K562 (cell line): Measurements from ENCODE around the gene PLG. TPM values are rescaled to one million over a fixed set of nuclear protein-coding genes. Genes with fewer than 3 reads are reported as not detected.

Experiments used
- ATAC-seq: fragments of 200-7000 bp; cut with Tn5 transposase; 3 replicates; pipeline ENCODE4 v1.9.1; 2020; ENCODE audit warnings: moderate library complexity
- BruUV-seq: library from RNA; stranded (reverse); fragments of 400-500 nt; replicated peaks from 2 replicates; lab custom pipeline; 2021; lab: Mats Ljungman, UMichigan
- CTCF ChIA-PET: fragments of 300-600 bp; formaldehyde crosslinking; extraction: SDS; loops from one replicate; lab custom pipeline; 2021; ENCODE audit warnings: low intra/inter-chr PET ratio; lab: Yijun Ruan, JAX
- POLR2A ChIA-PET: fragments of 300-600, 350-650 bp; sonication (Branson Sonifier 250); formaldehyde crosslinking; extraction: SDS; loops from one replicate; lab custom pipeline; 2021; ENCODE audit warnings: antibody characterized with exemption, inconsistent platforms; lab: Yijun Ruan, JAX
- DNase-seq, 4 experiments: peaks; one replicate each; pipeline versions ENCODE4 v3.0.0 to v3.0.0-alpha.2; 2011 to 2018; ENCODE audit warnings: low spot score in 3 of 4, mixed read lengths in 3 of 4; ENCODE audit errors: extremely low read depth in 1 of 4
- FAIRE-seq: peaks from 2 replicates; lab custom pipeline; 2011; peaks lifted over from hg19 to GRCh38; lab: Jason Lieb, UNC
- H2AFZ ChIP-seq: 2 replicates; pipeline ENCODE4 v1.6.0; 2011; ENCODE audit warnings: low read depth, low read length, control low read depth, inconsistent platforms
- H3K27ac ChIP-seq: fragments of 200-600 bp; 3 replicates; pipeline ENCODE4 v1.8.0; 2011; ENCODE audit warnings: low read depth, mild to moderate bottlenecking, control low read depth, inconsistent platforms, low read length, moderate library complexity, mixed read lengths; ENCODE audit errors: extremely low read depth
- H3K27me3 ChIP-seq, 2 experiments: fragments of 300-600 bp in 1 of 2; 2 replicates in 1 of 2; 3 replicates in 1 of 2; pipeline versions ENCODE4 v1.6.0 to v1.8.0; 2011; ENCODE audit warnings: inconsistent platforms in 2 of 2, low read length in 2 of 2, mild to moderate bottlenecking in 1 of 2, mixed read lengths in 1 of 2, moderate library complexity in 1 of 2; ENCODE audit not compliant: control insufficient read depth in 2 of 2, insufficient read depth in 2 of 2
- H3K36me3 ChIP-seq: fragments of 300-600 bp; 3 replicates; pipeline ENCODE4 v1.8.0; 2011; ENCODE audit warnings: mild to moderate bottlenecking, low read length, inconsistent platforms; ENCODE audit not compliant: control insufficient read depth, insufficient read depth
- H3K4me1 ChIP-seq, 2 experiments: fragments of 200-600 bp in 1 of 2; replicated peaks in 1 of 2; 2 replicates in 1 of 2; 3 replicates in 1 of 2; pipeline versions ENCODE4 v1.5.1 to v1.8.0; 2011; ENCODE audit warnings: inconsistent platforms in 2 of 2, low read length in 2 of 2, mild to moderate bottlenecking in 1 of 2, mixed read lengths in 1 of 2, moderate library complexity in 1 of 2; ENCODE audit not compliant: control insufficient read depth in 2 of 2, insufficient read depth in 2 of 2
- H3K4me2 ChIP-seq: 2 replicates; pipeline ENCODE4 v1.6.1; 2011; ENCODE audit warnings: low read length, control low read depth, inconsistent platforms, mixed read lengths; ENCODE audit not compliant: insufficient read depth
- H3K4me3 ChIP-seq: fragments of 200-600 bp; sonication (generic), shearing (Covaris generic); 2 replicates; pipeline ENCODE4 v1.5.1; 2016; ENCODE audit warnings: control low read depth, inconsistent platforms
- H3K79me2 ChIP-seq: fragments of 200-600 bp; 3 replicates; pipeline ENCODE4 v1.8.0; 2011; ENCODE audit warnings: low read length, inconsistent platforms; ENCODE audit not compliant: control insufficient read depth, insufficient read depth
- H3K9ac ChIP-seq, 2 experiments: 2 replicates each; pipeline versions ENCODE4 v1.6.0 to v1.6.1; 2011; ENCODE audit warnings: low read depth in 2 of 2, low read length in 2 of 2, control low read depth in 1 of 2, inconsistent platforms in 1 of 2, mild to moderate bottlenecking in 1 of 2, mixed read lengths in 1 of 2; ENCODE audit not compliant: insufficient read depth in 1 of 2
- H3K9me1 ChIP-seq: one replicate; pipeline ENCODE4 v1.6.0; 2011; ENCODE audit warnings: inconsistent platforms, mild to moderate bottlenecking, low read length, moderate library complexity; ENCODE audit not compliant: control insufficient read depth, insufficient read depth
- H3K9me3 ChIP-seq: replicated peaks from 2 replicates; pipeline ENCODE4 v1.5.1; 2011; ENCODE audit warnings: low read depth, low read length, inconsistent platforms; ENCODE audit not compliant: control insufficient read depth, insufficient read depth
- H4K20me1 ChIP-seq: replicated peaks from 2 replicates; pipeline ENCODE4 v1.6.1; 2011; ENCODE audit warnings: low read length, inconsistent platforms, mixed read lengths; ENCODE audit not compliant: control insufficient read depth, insufficient read depth
- ASH1L ChIP-seq: fragments of 450-650 bp; IDR thresholded peaks from 2 replicates; pipeline ENCODE4 v1.6.1; 2018; ENCODE audit warnings: borderline replicate concordance, mild to moderate bottlenecking, low read depth; ENCODE audit not compliant: partially characterized antibody
- CC2D1A ChIP-seq: fragments of 450-650 bp; IDR thresholded peaks from 2 replicates; pipeline ENCODE4 v1.6.1; 2017; ENCODE audit warnings: mild to moderate bottlenecking
- CHD4 ChIP-seq: fragments of 200-600 bp; sonication (generic); IDR thresholded peaks from 3 replicates; pipeline ENCODE4 v1.6.1; 2012; ENCODE audit warnings: low read depth, mild to moderate bottlenecking, mixed read lengths, low read length, inconsistent platforms; ENCODE audit not compliant: insufficient read depth, insufficient replicate concordance, poor library complexity, severe bottlenecking
- EZH2 ChIP-seq: IDR thresholded peaks from 2 replicates; pipeline ENCODE4 v1.6.1; 2012; ENCODE audit warnings: low read depth, mild to moderate bottlenecking, inconsistent platforms, low read length, borderline replicate concordance
- FOXO4 ChIP-seq: fragments of 450-650 bp; formaldehyde crosslinking; IDR thresholded peaks from 2 replicates; pipeline ENCODE4 v1.4.0; 2020; ENCODE audit warnings: mild to moderate bottlenecking, moderate library complexity
- HNRNPL ChIP-seq: fragments of 200-400 bp; formaldehyde crosslinking; IDR thresholded peaks from 2 replicates; pipeline ENCODE4 v1.6.1; 2017; ENCODE audit warnings: low read depth, mild to moderate bottlenecking, low read length
- LARP7 ChIP-seq: fragments of 450-650 bp; IDR thresholded peaks from 2 replicates; pipeline ENCODE4 v1.6.1; 2016
- MLX ChIP-seq, 2 experiments: fragments of 450-650 bp in 1 of 2; sonication (generic) in 1 of 2; formaldehyde crosslinking; conservative IDR thresholded peaks; 2 replicates each; pipeline versions ENCODE4 v1.4.0 to v1.8.1; 2020 to 2022; ENCODE audit warnings: mild to moderate bottlenecking in 1 of 2, missing genetic modification reagents in 1 of 2
- SRSF3 ChIP-seq: fragments of 200-400 bp; formaldehyde crosslinking; IDR thresholded peaks from 2 replicates; pipeline ENCODE4 v1.6.1; 2016; ENCODE audit warnings: mild to moderate bottlenecking, low read length, moderate library complexity; ENCODE audit not compliant: insufficient read depth
- TFE3 ChIP-seq: fragments of 450-650 bp; formaldehyde crosslinking; IDR thresholded peaks from 2 replicates; pipeline ENCODE4 v1.4.0; 2020; ENCODE audit warnings: mild to moderate bottlenecking, mixed read lengths
- ZNF134 ChIP-seq: fragments of 250-450 bp; sonication (Bioruptor Pico); conservative IDR thresholded peaks from 2 replicates; pipeline ENCODE4 v1.4.0; 2020
- WGBS: fragments of 100-300 bp; shearing (Covaris generic); methylation state at CpG from one replicate; pipeline ENCODE4 v1.1.6; 2016; ENCODE audit warnings: low coverage, mixed read lengths; ENCODE audit not compliant: insufficient coverage; ENCODE audit errors: missing lambda C conversion rate; 5-methylcytosine and 5-hydroxymethylcytosine counted together
- in situ Hi-C: fragments of 300-500 bp; cut with MboI; formaldehyde crosslinking; loops from 4 replicates; pipeline ENCODE4 v1.15.0; 2018; ENCODE audit warnings: inconsistent platforms, mixed read lengths
- intact Hi-C: fragments of 100-400 bp; cut with micrococcal nuclease; formaldehyde crosslinking; loops from 2 replicates; pipeline ENCODE4 v1.14.2; 2022
- polyA plus RNA-seq, 8 experiments: library from polyadenylated mRNA; depleted of rRNA in 4 of 8; stranded (reverse) in 5 of 8; unstranded in 3 of 8; fragments of >200 nt; fragmentation: Nextera tagmentation in 2 of 8; fragmentation: Illumina TruSeq in 1 of 8; extraction: Ambion mirVana in 2 of 8; extraction: Trizol in 1 of 8; gene quantifications; 2 replicates each; pipeline versions ENCODE4 v1.2.1 to v1.2.3, GENCODE V29; 2011 to 2014; ENCODE audit warnings: inconsistent platforms in 1 of 8, missing spikeins in 1 of 8
- total RNA-seq, 7 experiments: library from RNA; depleted of rRNA in 6 of 7; stranded (reverse); fragments of >200 nt in 6 of 7; fragmentation: Illumina TruSeq in 2 of 7; extraction: Trizol in 2 of 7; gene quantifications; 2 replicates each; pipeline versions ENCODE4 v1.2.1 to v1.2.3, GENCODE V29; 2011 to 2021; ENCODE audit warnings: low replicate concordance in 1 of 7

PLG gene
- total and polyA plus RNA-seq, 9 of the 15 experiments (the other 6 are each of a cell fraction or from before 2014, with no cell fraction given) = 0.64 TPM; not detected in 8

- Histone ChIP-seq H3K9ac (no peak overlapping the region), H3K4me1 (peaks cover 0 to 9% of the 10 kb centered on the region in 2 experiments; a peak in 2 of 5 replicates), H3K4me3 (no peak overlapping the region), H3K9me3 (peaks cover 3% of the 10 kb centered on the region), H2AFZ (0 out of 2 replicates have a peak overlapping the region, but pooled peaks have one; percentile 17), H3K4me2 (no peak overlapping the region), H3K9me1 (no peaks in the 10 kb centered on the region), H3K27me3 (no peaks in the 10 kb centered on the region), H4K20me1 (no peaks in the 10 kb centered on the region), H3K27ac (no peak overlapping the region), H3K36me3 (no peaks in the 10 kb centered on the region), H3K79me2 (no peaks in the 10 kb centered on the region)
- no peak for ATAC-seq
- intact Hi-C loops = no loop called here
- FAIRE-seq = no peak
- POLR2A ChIA-PET = no interaction called here
- 22% methylated on average over 5 of the region's 5 CpGs for WGBS
- CTCF ChIA-PET = no interaction called here
- BruUV-seq = no TSS peak
- in situ Hi-C loops = no loop called here
- DNase-seq = no peak
- TF ChIP-seq SRSF3 = no peak
- TF ChIP-seq ZNF134 (CRISPR knock-in tag) = no peak
- TF ChIP-seq FOXO4 = no peak
- no peak for TF ChIP-seq LARP7
- TF ChIP-seq MLX (CRISPR knock-in tag; conservative IDR thresholded peaks at IDR 0.05) = no peak
- TF ChIP-seq CHD4 = no peak
- TF ChIP-seq TFE3 (CRISPR knock-in tag) = no peak
- TF ChIP-seq HNRNPL = no peak
- no peak for TF ChIP-seq EZH2
- no peak for TF ChIP-seq CC2D1A
- no peak for TF ChIP-seq ASH1L
Measured at GRCh38 chr6:160767647-160768019, 65.6 kb downstream of the PLG start.
